Cardiac septum (tissue), 1 donor: ENCODE measurements around the gene BTBD16. TPM values are rescaled to one million over a fixed set of nuclear protein-coding genes. Genes with fewer than 3 reads are reported as not detected.
A peak's percentile ranks its signal among the peaks of the same experiment; 100 is the strongest.

Source experiments
- DNase-seq: peaks from one replicate; pipeline ENCODE4 v3.0.0-alpha.2; 2020; ENCODE audit warnings: low spot score
- intact Hi-C: fragments of 100-400 bp; cut with DNase I; formaldehyde crosslinking; loops from one replicate; pipeline ENCODE4 v1.14.0; 2022
- long read RNA-seq: library from polyadenylated mRNA; unstranded; transcript quantifications from one replicate; pipeline ENCODE4 v2.0.0, GENCODE V29; 2021
- total RNA-seq: library from RNA; stranded (reverse); fragmentation: NEBNext Ultra II Directional; extraction: Animal tissue kit (Norgen Biotek cat#: 25700); gene quantifications from one replicate; pipeline ENCODE4 v1.2.1, GENCODE V29; 2021
- donor health status: DM: no; HTN: no; CAD: no.

The BTBD16 gene
- not detected for total RNA-seq
- long read RNA-seq: 0 reads

DNA sequence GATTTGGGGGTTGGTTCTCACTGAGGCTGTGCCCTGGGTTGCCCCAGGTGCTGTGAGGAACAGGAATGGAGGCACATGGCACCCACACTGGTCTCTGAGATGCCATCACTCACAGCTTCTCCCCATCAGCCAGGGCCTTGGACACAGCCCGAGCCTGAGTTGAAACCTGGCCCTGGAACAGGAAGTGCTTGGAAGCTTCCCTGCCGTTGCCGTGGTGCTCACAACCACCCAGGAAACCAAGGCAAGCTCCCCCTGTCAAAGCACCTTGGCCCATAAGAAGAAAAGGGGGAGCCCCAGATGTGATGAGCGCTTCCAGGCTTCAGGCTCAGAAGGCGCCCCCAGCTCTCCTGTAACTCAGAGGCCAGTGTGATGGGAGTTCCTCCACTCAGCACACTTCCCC lies at the start of gene BTBD16:
BTBD16 (plus strand) TSS at position 221 of the 400 bp plus-strand sequence. CDS start 3,786 bp downstream, outside the sequence.
- intact Hi-C loops: no loop called here
- DNase-seq: peak; percentile 68

GRCh38 chr10:122221958-122222357 lies 49.1 kb upstream of the BTBD16 start:
- DNase-seq: no peak
- intact Hi-C loops: no loop called here

GRCh38 chr10:122222638-122223037 lies 48.5 kb upstream of the BTBD16 start:
- intact Hi-C loops: no loop called here
- DNase-seq: no peak

DNA sequence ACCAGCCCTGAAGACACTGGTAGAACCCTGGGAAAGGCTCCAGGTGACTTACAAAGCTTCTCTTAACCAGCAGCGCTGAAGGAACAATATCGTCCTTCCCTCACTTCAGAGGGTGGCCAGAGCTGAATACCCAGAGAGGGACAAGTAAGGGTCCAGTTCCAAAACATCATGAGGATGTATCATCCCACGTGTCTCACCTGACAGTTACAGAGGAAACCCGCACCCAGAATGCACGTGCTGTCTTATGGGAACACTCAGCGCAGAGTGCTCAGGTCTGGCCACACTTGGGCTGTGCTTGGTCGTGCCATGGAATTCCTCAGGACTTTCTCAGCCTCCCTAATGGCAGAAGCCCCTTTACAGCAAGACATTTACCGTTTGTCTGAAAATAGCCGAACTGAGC lies 46.9 kb upstream of the BTBD16 start:
- no peak for DNase-seq
- intact Hi-C loops: no loop called here

GRCh38 chr10:122225330-122225729 lies 45.8 kb upstream of the BTBD16 start:
- intact Hi-C loops: no loop called here
- DNase-seq: no peak

- intact Hi-C loops: no loop called here
- DNase-seq: no peak
These were observed 43.3 kb upstream of the BTBD16 start for GRCh38 chr10:122227754-122228153.

- intact Hi-C loops: no loop called here
- no peak for DNase-seq
These were observed 41.4 kb upstream of the BTBD16 start for GRCh38 chr10:122229666-122230065.

DNA sequence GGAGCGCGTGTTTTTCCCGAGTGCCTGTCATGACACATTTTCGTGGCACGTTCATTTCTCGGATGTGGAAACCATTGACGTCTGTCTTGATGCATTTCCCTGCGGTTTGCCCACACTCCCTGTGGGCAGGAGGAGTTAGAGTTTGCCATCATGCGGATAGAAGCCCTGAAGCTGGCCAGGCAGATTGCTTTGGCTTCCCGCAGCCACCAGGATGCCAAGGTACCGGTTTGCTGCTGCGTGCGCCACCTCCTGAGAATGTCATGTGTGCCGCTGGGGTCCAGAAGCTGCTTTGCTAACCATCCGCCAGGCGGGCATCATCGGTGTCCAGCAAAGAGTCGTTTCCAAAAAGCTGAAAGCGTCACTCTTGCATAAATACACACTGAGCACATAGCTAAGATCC lies 40.9 kb upstream of the BTBD16 start:
- intact Hi-C loops: no loop called here
- DNase-seq: no peak

DNA sequence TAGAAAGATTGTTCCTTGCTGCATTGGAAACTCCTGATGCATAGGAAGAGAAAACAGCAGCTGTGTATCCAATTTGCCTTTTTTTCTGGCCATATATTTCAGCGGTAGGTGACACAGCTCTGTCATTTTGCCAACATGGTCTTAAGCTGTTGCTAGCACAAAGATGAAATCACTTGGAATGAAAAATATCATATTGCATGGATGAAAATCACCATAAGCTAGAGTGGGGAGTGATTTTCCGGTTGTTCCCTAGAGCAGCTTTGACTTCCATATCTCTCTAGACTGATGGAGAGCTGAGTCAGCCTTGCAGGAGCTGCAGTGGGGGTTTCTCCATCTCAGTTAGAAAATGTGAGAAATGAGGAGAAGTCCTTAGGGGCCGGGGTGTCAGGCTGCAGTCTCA lies 38.3 kb upstream of the BTBD16 start:
- no peak for DNase-seq
- intact Hi-C loops: no loop called here

DNA sequence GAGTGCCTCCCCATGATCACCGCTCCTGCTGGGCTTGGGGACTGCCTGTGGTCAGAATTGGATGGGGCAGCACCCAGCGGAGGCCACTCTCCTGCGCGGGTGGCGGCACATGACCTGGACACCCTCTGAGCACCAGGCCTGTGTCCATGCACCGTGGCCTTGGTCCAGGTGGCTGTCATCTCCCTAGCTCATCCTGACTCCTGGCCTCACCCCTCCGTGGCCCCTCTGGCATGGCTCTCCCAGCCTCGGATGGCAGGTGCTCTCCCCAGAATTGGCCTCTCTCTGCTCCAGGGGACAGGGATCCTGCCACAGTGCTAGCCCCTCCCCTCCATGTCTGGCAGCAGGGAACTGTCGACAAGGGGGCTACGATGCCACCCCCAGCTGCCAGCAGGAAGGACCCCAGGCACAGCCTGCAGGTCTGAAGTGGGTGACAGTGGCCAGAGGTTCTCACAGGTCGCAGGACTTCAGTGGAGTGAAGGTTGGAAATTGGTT lies 37.2 kb upstream of the BTBD16 start:
- DNase-seq: no peak
- intact Hi-C loops: no loop called here

DNA sequence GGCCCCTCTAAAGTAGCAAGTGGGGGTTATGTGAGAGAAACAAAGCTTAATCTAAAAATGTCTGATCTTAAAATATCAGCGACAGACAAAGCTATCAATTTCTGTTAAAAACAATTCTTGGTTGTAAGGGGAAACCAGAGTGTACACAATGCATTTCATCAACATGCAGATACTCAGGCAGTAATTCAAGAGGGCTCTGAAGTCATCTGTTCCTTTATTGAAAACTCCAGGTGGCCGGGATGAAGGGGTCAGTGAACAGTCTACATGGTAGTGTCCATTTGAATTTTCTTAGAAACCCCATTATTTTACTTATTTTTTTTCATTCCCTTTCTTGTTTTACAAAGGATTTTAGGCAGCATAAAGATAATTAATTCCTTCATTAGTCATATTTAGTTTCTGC lies 36.7 kb upstream of the BTBD16 start:
- no peak for DNase-seq
- intact Hi-C loops: no loop called here

- intact Hi-C loops: no loop called here
- DNase-seq: no peak
These were observed 34.3 kb upstream of the BTBD16 start for GRCh38 chr10:122236690-122237306.

- DNase-seq: no peak
- intact Hi-C loops: no loop called here
These were observed 33.6 kb upstream of the BTBD16 start for GRCh38 chr10:122237331-122237990.

GRCh38 chr10:122239578-122240257 lies 31.4 kb upstream of the BTBD16 start:
- DNase-seq: peak; percentile 61

GRCh38 chr10:122240401-122240800 lies 30.7 kb upstream of the BTBD16 start:
- intact Hi-C loops: no loop called here
- peak; percentile 63 for DNase-seq

More at GRCh38 chr10:122239578-122240257, 31.4 kb upstream of the BTBD16 start:
- intact Hi-C loops: no loop called here

DNA sequence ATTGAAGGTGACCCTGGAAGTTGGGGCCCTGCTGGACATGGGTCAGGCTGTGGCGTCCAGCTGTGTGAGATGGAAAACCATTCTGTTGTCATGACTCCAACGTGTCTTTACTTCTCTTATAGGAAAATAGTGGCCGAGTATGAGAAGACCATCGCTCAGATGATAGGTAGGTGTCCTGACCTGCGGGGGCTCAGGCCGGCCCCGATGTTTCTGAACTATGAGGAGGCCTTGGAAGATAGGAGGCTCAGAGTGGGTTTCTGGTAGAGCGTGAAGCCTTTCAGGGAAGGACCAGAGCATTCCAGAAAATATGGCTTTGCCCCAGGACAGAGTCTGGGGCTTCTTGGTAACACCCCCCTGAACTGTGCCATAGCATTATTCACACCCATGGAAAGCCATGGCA lies 29.3 kb upstream of the BTBD16 start:
- DNase-seq: peak; percentile 47
- intact Hi-C loops: no loop called here

GRCh38 chr10:122243550-122243949 lies 27.5 kb upstream of the BTBD16 start:
- intact Hi-C loops: no loop called here
- DNase-seq: no peak

- DNase-seq: peak; percentile 53
- intact Hi-C loops: no loop called here
These were observed 26.8 kb upstream of the BTBD16 start for GRCh38 chr10:122244001-122244975.

- DNase-seq: peak; percentile 6
- intact Hi-C loops: no loop called here
These were observed 26.0 kb upstream of the BTBD16 start for GRCh38 chr10:122245136-122245535.

GRCh38 chr10:122245897-122246296 lies 25.2 kb upstream of the BTBD16 start:
- peak; percentile 39 for DNase-seq
- intact Hi-C loops: no loop called here
